GM10266 (cell line): Measurements from ENCODE around the gene CLCN1.

Source experiments
- DNase-seq: peaks from one replicate; pipeline ENCODE4 v3.0.0; 2012; ENCODE audit errors: extremely low spot score
- TF ChIP-seq, protein P1 (sequence below): IDR thresholded peaks from 2 replicates; pipeline ENCODE4 v1.5.1; 2012; ENCODE audit warnings: mild to moderate bottlenecking, low read depth; ENCODE audit not compliant: control insufficient read depth, insufficient read depth; ENCODE audit errors: missing control alignments

Gene CLCN1

DNA sequence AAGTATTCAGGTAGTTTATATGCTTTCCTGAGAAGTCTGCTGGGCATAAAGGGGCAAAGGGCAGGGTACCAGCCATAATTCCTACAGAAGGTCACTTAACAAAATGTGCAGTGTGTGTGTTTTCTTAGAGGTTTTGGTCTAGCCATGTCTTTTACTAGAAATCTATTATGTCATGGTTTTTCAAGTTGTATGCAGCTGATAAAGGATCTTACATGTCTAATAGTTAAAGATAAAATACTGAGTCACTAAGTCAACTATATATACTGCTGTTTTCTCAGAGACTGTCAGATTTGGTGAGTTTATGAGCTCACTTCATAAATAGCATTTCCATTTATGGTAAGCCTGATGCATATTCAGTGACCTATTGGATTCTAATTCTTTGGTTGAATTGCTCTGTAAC is 20.0 kb upstream of the CLCN1 start:
- TF ChIP-seq, protein P1, sequence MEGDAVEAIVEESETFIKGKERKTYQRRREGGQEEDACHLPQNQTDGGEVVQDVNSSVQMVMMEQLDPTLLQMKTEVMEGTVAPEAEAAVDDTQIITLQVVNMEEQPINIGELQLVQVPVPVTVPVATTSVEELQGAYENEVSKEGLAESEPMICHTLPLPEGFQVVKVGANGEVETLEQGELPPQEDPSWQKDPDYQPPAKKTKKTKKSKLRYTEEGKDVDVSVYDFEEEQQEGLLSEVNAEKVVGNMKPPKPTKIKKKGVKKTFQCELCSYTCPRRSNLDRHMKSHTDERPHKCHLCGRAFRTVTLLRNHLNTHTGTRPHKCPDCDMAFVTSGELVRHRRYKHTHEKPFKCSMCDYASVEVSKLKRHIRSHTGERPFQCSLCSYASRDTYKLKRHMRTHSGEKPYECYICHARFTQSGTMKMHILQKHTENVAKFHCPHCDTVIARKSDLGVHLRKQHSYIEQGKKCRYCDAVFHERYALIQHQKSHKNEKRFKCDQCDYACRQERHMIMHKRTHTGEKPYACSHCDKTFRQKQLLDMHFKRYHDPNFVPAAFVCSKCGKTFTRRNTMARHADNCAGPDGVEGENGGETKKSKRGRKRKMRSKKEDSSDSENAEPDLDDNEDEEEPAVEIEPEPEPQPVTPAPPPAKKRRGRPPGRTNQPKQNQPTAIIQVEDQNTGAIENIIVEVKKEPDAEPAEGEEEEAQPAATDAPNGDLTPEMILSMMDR, result no peak

DNA sequence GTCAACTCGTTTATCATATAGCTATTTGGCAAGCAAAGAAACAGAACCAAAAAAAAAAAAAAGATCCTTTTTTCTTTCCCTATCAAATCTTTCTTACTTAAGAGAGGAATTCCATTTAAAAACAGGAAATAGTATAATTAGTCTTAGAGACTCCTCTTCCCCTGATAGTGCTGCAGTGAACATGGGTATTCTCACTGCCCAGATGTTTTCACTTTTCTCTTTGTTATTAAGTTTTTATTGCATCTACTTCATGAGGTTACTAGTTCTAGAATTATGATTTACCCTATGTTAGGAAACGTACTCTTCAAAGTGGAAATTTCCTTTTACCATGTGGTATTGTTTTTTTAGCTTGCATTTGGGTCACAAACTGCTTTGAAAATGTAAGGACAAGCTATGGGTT is 19.2 kb upstream of the CLCN1 start:
- no peak for DNase-seq
- TF ChIP-seq, protein P1, result no peak

More for the DNA sequence above, 20.0 kb upstream of the CLCN1 start:
- no peak for DNase-seq

DNA sequence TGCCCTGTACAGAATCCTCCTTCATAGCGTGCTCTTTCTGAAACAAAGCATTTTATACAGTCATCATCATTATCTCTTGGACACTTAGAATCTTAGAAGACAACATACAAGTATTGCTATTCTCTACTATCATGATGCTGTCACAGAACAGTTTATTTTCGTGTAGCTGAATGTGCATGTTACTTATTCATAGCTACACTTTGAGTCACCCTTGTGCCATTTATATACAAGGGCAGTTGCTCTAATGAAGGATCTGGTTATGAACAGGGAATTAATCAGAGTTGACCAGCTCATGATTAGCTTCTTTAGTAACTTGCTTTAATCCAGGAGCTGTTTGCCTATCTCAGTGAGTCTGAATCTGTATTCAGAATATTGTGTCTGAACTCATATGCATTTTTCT is 16.6 kb upstream of the CLCN1 start:
- no peak for DNase-seq
- TF ChIP-seq, protein P1, result no peak

DNA sequence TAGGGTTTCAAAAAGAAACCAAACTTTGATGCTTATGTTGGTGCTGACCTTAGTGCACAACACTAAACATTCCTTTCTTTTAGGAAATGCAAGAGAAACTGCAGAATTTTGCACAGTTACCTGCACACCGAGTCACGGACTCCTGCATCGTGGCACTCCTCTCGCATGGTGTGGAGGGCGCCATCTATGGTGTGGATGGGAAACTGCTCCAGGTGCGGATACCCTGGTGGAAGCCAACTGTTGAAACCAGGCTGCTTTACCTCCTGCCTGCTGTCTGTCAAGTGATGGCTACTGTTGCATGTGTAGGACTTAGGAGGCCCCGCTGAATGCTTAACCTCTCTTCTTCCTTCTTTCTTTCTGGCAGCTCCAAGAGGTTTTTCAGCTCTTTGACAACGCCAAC is 16.1 kb upstream of the CLCN1 start:
- no peak for DNase-seq
- TF ChIP-seq, protein P1, result peak; percentile 55

DNA sequence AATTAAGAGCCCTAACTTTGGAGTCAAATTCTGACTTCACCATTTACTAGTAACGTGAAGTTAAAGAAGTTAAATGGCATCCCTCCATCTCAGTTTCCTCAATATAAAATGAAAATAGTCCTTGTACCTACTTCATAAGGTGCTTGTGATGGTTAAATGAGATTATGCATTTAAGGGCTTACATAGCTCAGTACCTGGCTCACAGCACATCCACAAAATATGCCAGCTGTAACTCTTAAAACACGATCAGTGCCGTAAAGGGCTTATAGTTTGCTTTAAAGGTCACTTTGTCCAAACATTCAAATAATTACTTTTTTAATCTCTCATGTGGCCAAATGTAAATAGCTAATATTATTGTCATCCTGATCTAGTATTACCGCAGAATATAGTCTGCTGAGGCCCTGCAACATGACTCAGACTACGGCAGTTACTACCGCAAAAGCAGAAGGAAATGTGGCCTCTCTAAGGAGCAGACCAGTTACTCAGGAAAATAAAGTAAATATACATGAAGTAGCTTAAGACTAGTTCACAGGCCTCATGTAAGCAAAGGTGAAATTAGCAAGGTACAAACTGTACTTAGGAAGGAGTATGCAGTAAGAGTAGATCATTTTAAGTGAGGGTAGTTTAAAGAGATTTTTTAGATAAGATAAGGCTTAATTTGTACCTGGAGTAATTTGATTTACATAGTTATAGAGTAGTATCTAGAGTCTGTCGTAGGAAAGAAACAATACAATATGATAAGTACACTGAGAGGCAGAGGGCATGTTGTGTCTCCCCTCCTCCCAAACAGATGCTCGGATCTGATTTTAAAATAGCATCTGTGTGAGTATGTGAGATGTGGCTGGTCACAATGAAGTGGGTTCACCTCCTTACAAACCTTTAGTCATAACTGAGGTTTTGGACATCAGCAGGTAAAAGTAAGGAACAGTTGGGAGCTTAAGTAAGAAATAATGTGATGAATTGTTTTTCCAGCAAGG is 14.7 kb upstream of the CLCN1 start:
- DNase-seq, result no peak
- TF ChIP-seq, protein P1, result no peak

DNA sequence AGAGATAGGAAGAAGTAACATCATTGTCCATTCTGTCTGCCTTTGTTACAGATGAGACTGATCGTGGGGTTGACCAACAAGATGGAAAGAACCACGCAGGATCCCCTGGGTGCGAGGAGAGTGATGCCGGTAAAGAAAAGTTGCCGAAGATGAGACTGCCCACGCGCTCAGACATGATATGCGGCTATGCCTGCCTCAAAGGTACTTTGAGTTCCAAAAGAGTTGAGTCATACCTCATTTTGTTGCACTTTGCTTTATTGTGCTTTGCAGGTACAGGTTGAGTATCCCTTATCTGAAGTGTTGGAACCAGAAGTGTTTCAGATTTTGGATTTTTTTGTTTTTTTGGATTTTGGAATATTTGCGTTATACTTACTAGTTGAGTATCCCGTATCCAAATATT is 12.2 kb upstream of the CLCN1 start:
- TF ChIP-seq, protein P1, result no peak

DNA sequence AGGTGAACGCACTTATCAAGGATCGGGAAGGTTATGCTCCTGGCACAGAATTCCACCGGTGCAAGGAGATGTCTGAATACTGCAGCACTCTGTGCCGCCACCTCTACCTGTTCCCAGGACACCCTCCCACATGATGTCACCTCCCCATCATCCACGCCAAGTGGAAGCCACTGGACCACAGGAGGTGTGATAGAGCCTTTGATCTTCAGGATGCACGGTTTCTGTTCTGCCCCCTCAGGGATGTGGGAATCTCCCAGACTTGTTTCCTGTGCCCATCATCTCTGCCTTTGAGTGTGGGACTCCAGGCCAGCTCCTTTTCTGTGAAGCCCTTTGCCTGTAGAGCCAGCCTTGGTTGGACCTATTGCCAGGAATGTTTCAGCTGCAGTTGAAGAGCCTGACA is 11.0 kb upstream of the CLCN1 start:
- TF ChIP-seq, protein P1, result no peak
- DNase-seq, result no peak

More for the DNA sequence above, 12.2 kb upstream of the CLCN1 start:
- no peak for DNase-seq
